ENCODE data around the gene ELF3. TPM values are rescaled to one million over a fixed set of nuclear protein-coding genes. Genes with fewer than 3 reads are reported as not detected.
A peak's percentile ranks its signal among the peaks of the same experiment; 100 is the strongest.

The ELF3 gene
- total RNA-seq, 4 donors from 2014 or later: 1.0 to 67.7 (median 2.0) TPM

DNA sequence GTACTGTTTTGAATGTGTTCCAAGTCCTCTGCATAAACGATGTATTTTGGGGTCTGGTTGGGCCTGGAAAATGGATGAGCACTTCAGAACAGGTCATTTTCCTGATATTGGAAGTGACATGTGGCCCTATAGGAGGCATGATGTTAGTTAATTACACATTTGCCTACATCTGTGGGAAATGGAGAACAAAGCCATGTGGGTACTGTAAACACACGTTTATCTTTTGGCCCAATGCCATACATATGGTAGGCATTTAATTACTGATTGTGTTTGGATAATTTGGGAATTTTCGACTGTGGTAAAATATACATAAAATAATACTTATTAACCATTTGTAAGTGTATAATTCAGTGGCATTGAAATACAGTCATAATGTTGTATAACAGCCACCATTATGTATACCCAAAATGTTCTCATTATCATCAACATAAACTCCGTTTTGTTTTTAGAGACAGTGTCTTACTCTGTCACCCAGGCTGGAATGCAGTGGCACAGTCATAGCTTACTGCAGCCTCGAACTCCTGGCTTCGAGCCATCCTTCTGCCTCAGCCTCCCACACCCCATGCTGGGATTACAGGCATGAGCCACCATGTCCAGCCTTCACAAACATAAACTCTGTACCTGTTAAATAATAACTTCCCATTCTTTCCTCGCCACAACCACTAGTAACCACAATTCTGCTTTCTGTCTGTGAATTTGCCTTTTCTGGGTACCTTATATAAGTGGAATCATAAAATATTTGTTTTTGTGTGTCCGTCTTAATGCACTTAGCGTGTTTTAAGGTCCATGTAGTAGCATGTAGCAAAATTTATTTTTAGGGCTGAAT, 39.8 kb upstream of the ELF3 start:
- H3K9me3 ChIP-seq: no peaks in the 10 kb centered on the region
- TF ChIP-seq POLR2A (IDR thresholded peaks at IDR 0.05): no peak
- TF ChIP-seq, protein P1, sequence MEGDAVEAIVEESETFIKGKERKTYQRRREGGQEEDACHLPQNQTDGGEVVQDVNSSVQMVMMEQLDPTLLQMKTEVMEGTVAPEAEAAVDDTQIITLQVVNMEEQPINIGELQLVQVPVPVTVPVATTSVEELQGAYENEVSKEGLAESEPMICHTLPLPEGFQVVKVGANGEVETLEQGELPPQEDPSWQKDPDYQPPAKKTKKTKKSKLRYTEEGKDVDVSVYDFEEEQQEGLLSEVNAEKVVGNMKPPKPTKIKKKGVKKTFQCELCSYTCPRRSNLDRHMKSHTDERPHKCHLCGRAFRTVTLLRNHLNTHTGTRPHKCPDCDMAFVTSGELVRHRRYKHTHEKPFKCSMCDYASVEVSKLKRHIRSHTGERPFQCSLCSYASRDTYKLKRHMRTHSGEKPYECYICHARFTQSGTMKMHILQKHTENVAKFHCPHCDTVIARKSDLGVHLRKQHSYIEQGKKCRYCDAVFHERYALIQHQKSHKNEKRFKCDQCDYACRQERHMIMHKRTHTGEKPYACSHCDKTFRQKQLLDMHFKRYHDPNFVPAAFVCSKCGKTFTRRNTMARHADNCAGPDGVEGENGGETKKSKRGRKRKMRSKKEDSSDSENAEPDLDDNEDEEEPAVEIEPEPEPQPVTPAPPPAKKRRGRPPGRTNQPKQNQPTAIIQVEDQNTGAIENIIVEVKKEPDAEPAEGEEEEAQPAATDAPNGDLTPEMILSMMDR (IDR thresholded peaks at IDR 0.05): no peak
- H3K4me3 ChIP-seq: no peak overlapping the region
- no peaks in the 10 kb centered on the region for H3K36me3 ChIP-seq
- DNase-seq: no peak
- H3K4me1 ChIP-seq: no peaks in the 10 kb centered on the region
- H3K27me3 ChIP-seq: no peaks in the 10 kb centered on the region
- intact Hi-C loops (cut with DNase I; ENCODE audit: low total_unique reads): loop anchor here (5.0 kb wide), 1 partner anchor 93 kb away; no protein-coding TSS in a partner anchor
- no peak overlapping the region for H3K27ac ChIP-seq

GRCh38 chr1:201982082-201982622, 28.2 kb upstream of the ELF3 start:
- no peaks in the 10 kb centered on the region for H3K9me3 ChIP-seq
- intact Hi-C loops (cut with DNase I; ENCODE audit: low total_unique reads): no loop called here
- H3K4me3 ChIP-seq: peak overlapping the region; percentile 72 to 100
- no peaks in the 10 kb centered on the region for H3K4me1 ChIP-seq
- H3K27ac ChIP-seq: peak overlapping the region; percentile 92 to 98
- peak; percentile 66 to 87 for DNase-seq
- no peak for TF ChIP-seq POLR2A (IDR thresholded peaks at IDR 0.05)
- TF ChIP-seq, protein P1 (IDR thresholded peaks at IDR 0.05): no peak
- no peaks in the 10 kb centered on the region for H3K36me3 ChIP-seq
- no peaks in the 10 kb centered on the region for H3K27me3 ChIP-seq

- Histone ChIP-seq H3K27ac (peak within 1 kb of the TSS; percentile 92 to 98), H3K9me3 (no peaks in the 10 kb centered on the region), H3K4me1 (no peaks in the 10 kb centered on the region), H3K4me3 (peak within 1 kb of the TSS; percentile 72 to 100), H3K36me3 (no peaks in the 10 kb centered on the region), H3K27me3 (no peaks in the 10 kb centered on the region)
- intact Hi-C loops (cut with DNase I; ENCODE audit: low total_unique reads): no loop called here
- TF ChIP-seq POLR2A (IDR thresholded peaks at IDR 0.05): peak; percentile 62 to 86
- TF ChIP-seq, protein P1 (IDR thresholded peaks at IDR 0.05): peak in 2 of 4 experiments; percentile 27 to 31
- peak; percentile 77 to 80 for DNase-seq
These were observed 27.6 kb upstream of the ELF3 start, which contains the start of gene RNPEP for GRCh38 chr1:201982623-201983379. Gene RNPEP (plus strand): TSS chr1:201982648. CDS start chr1:201982667, 19 bp downstream.

DNA sequence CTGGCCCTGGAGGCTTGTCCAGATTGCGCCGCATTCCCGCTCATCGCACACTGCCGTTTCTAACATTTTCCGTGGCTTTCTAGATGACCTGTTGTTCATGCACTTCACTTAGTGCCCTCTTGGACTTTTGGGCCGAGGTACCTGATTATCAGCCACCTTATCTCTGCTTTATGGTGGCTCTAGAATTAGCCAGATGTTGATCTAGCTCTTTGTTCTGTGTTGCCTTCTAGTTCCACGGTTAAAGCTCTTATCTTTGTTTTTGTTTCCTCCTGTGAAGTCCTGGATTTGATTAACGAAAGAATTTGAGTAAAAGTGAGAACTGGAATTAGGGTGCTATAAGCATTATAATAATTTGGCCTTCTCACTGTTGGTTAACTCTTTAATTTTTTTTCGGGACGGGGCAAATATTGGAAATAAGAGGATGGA, 27.0 kb upstream of the ELF3 start:
- no peaks in the 10 kb centered on the region for H3K36me3 ChIP-seq
- H3K4me3 ChIP-seq: peak overlapping the region; percentile 72 to 100
- H3K27ac ChIP-seq: peak overlapping the region; percentile 92 to 98
- DNase-seq: no peak
- H3K4me1 ChIP-seq: no peaks in the 10 kb centered on the region
- H3K27me3 ChIP-seq: no peaks in the 10 kb centered on the region
- intact Hi-C loops (cut with DNase I; ENCODE audit: low total_unique reads): no loop called here
- H3K9me3 ChIP-seq: no peaks in the 10 kb centered on the region
- TF ChIP-seq, protein P1 (IDR thresholded peaks at IDR 0.05): no peak
- TF ChIP-seq POLR2A (IDR thresholded peaks at IDR 0.05): no peak

Data from uterus (tissue), 4 donors.